Heart left ventricle (tissue), 16 donors: Measurements from ENCODE around the gene SYCP1. TPM values are rescaled to one million over a fixed set of nuclear protein-coding genes. Genes with fewer than 3 reads are reported as not detected.
A peak's percentile ranks its signal among the peaks of the same experiment; 100 is the strongest.

Experiments
- ATAC-seq, 4 donors: fragments of 200-7000 bp; cut with Tn5 transposase; one replicate each; pipeline ENCODE4 v1.9.1; 2020 to 2022; ENCODE audit warnings: moderate library complexity in 4 of 4, mild to moderate bottlenecking in 3 of 4, moderate number of reproducible peaks in 1 of 4
- DNase-seq, 5 donors: peaks; one replicate each; pipeline ENCODE4 v3.0.0-alpha.2; 2020
- H3K27ac ChIP-seq, 12 donors: fragments of 200-600 bp; sonication (generic) in 4 of 12; one replicate each; pipeline versions ENCODE4 v1.5.0 to v1.8.0; 2016 to 2022; ENCODE audit warnings: mild to moderate bottlenecking in 2 of 12
- H3K27me3 ChIP-seq, 9 donors: fragments of 200-600 bp; sonication (generic) in 2 of 9; one replicate each; pipeline versions ENCODE4 v1.5.1 to v1.8.0; 2016 to 2022; ENCODE audit warnings: mild to moderate bottlenecking in 3 of 9
- H3K36me3 ChIP-seq, 9 donors: fragments of 200-600 bp; sonication (generic) in 2 of 9; one replicate each; pipeline versions ENCODE4 v1.5.0 to v1.8.0; 2018 to 2022; ENCODE audit warnings: mild to moderate bottlenecking in 2 of 9
- H3K4me1 ChIP-seq, 12 donors: fragments of 200-600 bp; sonication (generic) in 4 of 12; one replicate each; pipeline versions ENCODE4 v1.5.0 to v1.8.0; 2016 to 2022; ENCODE audit warnings: mild to moderate bottlenecking in 3 of 12
- H3K4me3 ChIP-seq, 12 donors: fragments of 200-600 bp; sonication (generic) in 4 of 12; one replicate each; pipeline versions ENCODE4 v1.5.0 to v1.8.0; 2017 to 2022; ENCODE audit warnings: mild to moderate bottlenecking in 9 of 12, moderate library complexity in 4 of 12
- H3K9me3 ChIP-seq, 12 donors: fragments of 200-600 bp; sonication (generic) in 4 of 12; one replicate each; pipeline versions ENCODE4 v1.5.0 to v1.8.0; 2016 to 2022; ENCODE audit warnings: mild to moderate bottlenecking in 1 of 12
- CTCF ChIP-seq, 12 donors: fragments of 200-600 bp; sonication (generic) in 4 of 12; IDR thresholded peaks; one replicate each; pipeline versions ENCODE4 v1.5.0 to v1.8.0; 2018 to 2022; ENCODE audit warnings: antibody characterized with exemption in 12 of 12, mild to moderate bottlenecking in 5 of 12
- POLR2A ChIP-seq, 2 donors: fragments of 450-650 bp; IDR thresholded peaks; one replicate each; pipeline ENCODE4 v1.6.1; 2017; ENCODE audit warnings: antibody characterized with exemption in 2 of 2, mild to moderate bottlenecking in 2 of 2, moderate library complexity in 2 of 2
- WGBS, 4 donors: extraction: QIAGEN DNeasy Blood & Tissue Kit in 2 of 4; methylation state at CpG; one replicate each; pipeline versions ENCODE4 v1.1.5 to v1.1.7; 2013 to 2018; 5-methylcytosine and 5-hydroxymethylcytosine counted together
- intact Hi-C, 10 donors: fragments of 100-400 bp; cut with DNase I; formaldehyde crosslinking; loops; one replicate each; pipeline versions ENCODE4 v1.11.1 to v1.14.2; 2022
- polyA plus RNA-seq, 2 donors: library from polyadenylated mRNA; stranded (reverse); fragments of 200-250 nt; gene quantifications; one replicate each; pipeline ENCODE4 v1.2.3, GENCODE V29; 2013
- total RNA-seq, 9 donors: library from RNA; depleted of rRNA in 2 of 9; stranded (reverse); fragments of >200 nt in 2 of 9; fragmentation: NEBNext Ultra II Directional in 3 of 9; extraction: Animal tissue kit (Norgen Biotek cat#: 25700) in 3 of 9; gene quantifications; one replicate each; pipeline versions ENCODE4 v1.1.0 to v1.2.4, GENCODE V29; 2016 to 2023
- donor health status: ischemic (EF 13 %, LVEDD 7.1; RV severe dilation, severe dysfunction).
- donor health status: healthy with polysubstance abuse.
- donor health status: DM: no; HTN: yes; CAD: no.
- donor health status: DM: no; HTN: no; CAD: no.
- donor health status: ischemic (EF 25% LVEDD 6.9; RV normal size, moderate dysfunction).
- donor health status: ischemic (EF 25% LVEDD 5.7; RV mildly dilated, moderate dysfunction).
- donor health status: healthy.
- donor health status: DM: yes; HTN: yes; CAD: no.
- donor health status: ischemic (EF 35%, LVEDD 5.7; RV mildly dilated, moderate dysfunction).
- donor health status: nonischemic (EF 11% LVEDD 7.7; RV severe dilation, severe dysfunction).
- donor health status: DM: yes; HTN: yes; CAD: no.
- donor health status: PGD.
- donor health status: ischemic (EF 29% LVEDD 5.4; RV normal size, mild dysfunction).
- donor health status: nonischemic (EF 23%, LVEDD 6.1; RV moderate dilation, normal function).

Gene SYCP1
- total and polyA plus RNA-seq, 11 donors = not detected

- Histone ChIP-seq H3K4me1 (no peaks in the 10 kb centered on the region), H3K27me3 (peaks cover 0 to 5% (median 0%) of the 10 kb centered on the region in 9 donors), H3K36me3 (no peaks in the 10 kb centered on the region), H3K9me3 (peaks cover 0 to 3% (median 0%) of the 10 kb centered on the region in 12 donors), H3K4me3 (no peak overlapping the region), H3K27ac (no peak overlapping the region)
- intact Hi-C loops = no loop called here
- DNase-seq = no peak
- ATAC-seq = no peak
- TF ChIP-seq POLR2A (IDR thresholded peaks at IDR 0.05) = no peak
- no peak for TF ChIP-seq CTCF (IDR thresholded peaks at IDR 0.05)
Measured at GRCh38 chr1:114959423-114959822, 104.8 kb downstream of the SYCP1 start.

- Histone ChIP-seq H3K4me3 (no peak overlapping the region), H3K27ac (no peak overlapping the region), H3K4me1 (no peaks in the 10 kb centered on the region), H3K36me3 (no peaks in the 10 kb centered on the region), H3K27me3 (peaks cover 0 to 10% (median 0%) of the 10 kb centered on the region in 9 donors), H3K9me3 (peaks cover 0 to 7% (median under 1%) of the 10 kb centered on the region in 12 donors)
- DNase-seq = no peak
- 90 to 96% (median 95%) methylated on average over 1 of the region's 1 CpG for WGBS, 4 donors
- TF ChIP-seq CTCF (IDR thresholded peaks at IDR 0.05) (no peak), POLR2A (IDR thresholded peaks at IDR 0.05) (no peak)
- intact Hi-C loops = loop anchor here (5.0 to 10.0 kb wide), 5 partner anchors 75 to 620 kb away; no protein-coding TSS in a partner anchor
- no peak for ATAC-seq
Measured at GRCh38 chr1:114976891-114977290, 122.2 kb downstream of the SYCP1 start.

- Histone ChIP-seq H3K27me3 (peaks cover 0 to 10% (median 0%) of the 10 kb centered on the region in 9 donors), H3K4me1 (no peaks in the 10 kb centered on the region), H3K27ac (no peak overlapping the region), H3K4me3 (no peak overlapping the region), H3K9me3 (peaks cover 0 to 23% (median 8%) of the 10 kb centered on the region in 12 donors), H3K36me3 (no peaks in the 10 kb centered on the region)
- ATAC-seq = peak in 1 of 4 donors; percentile 51
- peak in 4 of 5 donors; percentile 25 to 39 (median 38) for DNase-seq
- intact Hi-C loops = loop anchor here (1.0 to 10.0 kb wide), 10 partner anchors 73 to 618 kb away; no protein-coding TSS in a partner anchor
- TF ChIP-seq CTCF (IDR thresholded peaks at IDR 0.05) = peak; percentile 73 to 90 (median 80)
- TF ChIP-seq POLR2A (IDR thresholded peaks at IDR 0.05) = no peak
- 32 to 35% (median 33%) methylated on average over 4 of the region's 4 CpGs for WGBS, 4 donors
Measured at GRCh38 chr1:114979278-114979891, 124.7 kb downstream of the SYCP1 start.

- intact Hi-C loops = loop anchor here in 4 of 10 donors (5.0 kb wide), 1 partner anchor 70 kb away; no protein-coding TSS in a partner anchor
- DNase-seq = no peak
- peaks cover 0 to 7% (median 0%) of the 10 kb centered on the region in 9 donors for H3K27me3 ChIP-seq
- no peak for ATAC-seq
- H3K9me3 ChIP-seq = peaks cover 0 to 24% (median 8%) of the 10 kb centered on the region in 12 donors
- WGBS, 4 donors = 0 to 98% (median 50%) methylated on average over 1 of the region's 1 CpG
- H3K4me3 ChIP-seq = no peak overlapping the region
- TF ChIP-seq CTCF (IDR thresholded peaks at IDR 0.05) (no peak), POLR2A (IDR thresholded peaks at IDR 0.05) (no peak)
- no peak overlapping the region for H3K27ac ChIP-seq
- no peaks in the 10 kb centered on the region for H3K36me3 ChIP-seq
- H3K4me1 ChIP-seq = no peaks in the 10 kb centered on the region
Measured at GRCh38 chr1:114982251-114982650, 127.6 kb downstream of the SYCP1 start.
